Prostate gland (tissue), 2 donors: Measurements from ENCODE around the gene MINDY2.

Source experiments
- CTCF ChIP-seq, 4 experiments: fragments of 200-600 bp in 2 of 4; fragments of 450-650 bp in 2 of 4; sonication (generic) in 2 of 4; IDR thresholded peaks; 1 replicate in 3 of 4; 2 replicates in 1 of 4; pipeline ENCODE4 v1.5.1; 2016 to 2019; ENCODE audit warnings: antibody characterized with exemption in 4 of 4, mild to moderate bottlenecking in 2 of 4, moderate library complexity in 2 of 4
- POLR2A ChIP-seq: fragments of 450-650 bp; IDR thresholded peaks from one replicate; pipeline ENCODE4 v1.6.1; 2016; ENCODE audit warnings: antibody characterized with exemption, mild to moderate bottlenecking
- POLR2AphosphoS5 ChIP-seq: sonication (generic); formaldehyde crosslinking; IDR thresholded peaks from one replicate; pipeline ENCODE4 v1.6.1; 2017; ENCODE audit warnings: antibody characterized with exemption

- no peak for TF ChIP-seq CTCF (IDR thresholded peaks at IDR 0.05)
- TF ChIP-seq POLR2AphosphoS5: no peak
- TF ChIP-seq POLR2A: no peak
Measured at GRCh38 chr15:58762731-58763130, 8.4 kb upstream of the MINDY2 start.
